PFSK-1 (cell line): Measurements from ENCODE around the gene WDR70.

Experiments
- POLR2AphosphoS5 ChIP-seq: IDR thresholded peaks from 2 replicates; pipeline ENCODE4 v1.6.1; 2012; ENCODE audit warnings: low read depth, mild to moderate bottlenecking, control low read depth, low read length, moderate library complexity
- SIN3A ChIP-seq: IDR thresholded peaks from 2 replicates; pipeline ENCODE4 v1.6.1; 2012; ENCODE audit warnings: mild to moderate bottlenecking, low read length, moderate library complexity, borderline replicate concordance; ENCODE audit not compliant: insufficient read depth
- TAF1 ChIP-seq: IDR thresholded peaks from 2 replicates; pipeline ENCODE4 v1.6.1; 2012; ENCODE audit warnings: low read length, control low read depth, borderline replicate concordance; ENCODE audit not compliant: insufficient read depth
- TF ChIP-seq, protein P1 (sequence below), 2 experiments: IDR thresholded peaks; 2 replicates each; pipeline versions ENCODE4 v1.6.1 to v1.8.0; 2011 to 2012; ENCODE audit warnings: low read depth in 2 of 2, low read length in 2 of 2, control low read depth in 1 of 2, inconsistent platforms in 1 of 2, mild to moderate bottlenecking in 1 of 2, moderate library complexity in 1 of 2; ENCODE audit not compliant: insufficient read depth in 1 of 2

DNA sequence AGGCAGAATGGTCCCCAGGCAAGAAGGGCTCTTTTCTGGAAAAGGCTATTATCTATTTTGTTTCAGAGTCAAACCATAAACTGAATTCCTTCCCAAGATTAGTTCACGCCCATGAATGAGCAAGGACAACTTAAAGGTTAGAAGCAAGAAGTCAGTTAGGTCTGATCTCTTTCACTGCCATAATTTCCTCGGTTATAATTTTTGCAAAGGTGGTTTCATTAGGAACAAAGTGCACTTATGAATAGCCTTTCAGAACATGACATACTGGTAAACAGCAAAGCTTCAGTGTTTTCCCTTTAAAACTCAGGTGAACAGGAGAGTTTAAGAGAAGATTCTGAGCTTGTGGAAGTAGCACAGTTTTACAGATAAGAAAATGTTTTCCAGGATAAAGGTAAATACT is 282.8 kb downstream of the WDR70 start:
- TF ChIP-seq, protein P1, sequence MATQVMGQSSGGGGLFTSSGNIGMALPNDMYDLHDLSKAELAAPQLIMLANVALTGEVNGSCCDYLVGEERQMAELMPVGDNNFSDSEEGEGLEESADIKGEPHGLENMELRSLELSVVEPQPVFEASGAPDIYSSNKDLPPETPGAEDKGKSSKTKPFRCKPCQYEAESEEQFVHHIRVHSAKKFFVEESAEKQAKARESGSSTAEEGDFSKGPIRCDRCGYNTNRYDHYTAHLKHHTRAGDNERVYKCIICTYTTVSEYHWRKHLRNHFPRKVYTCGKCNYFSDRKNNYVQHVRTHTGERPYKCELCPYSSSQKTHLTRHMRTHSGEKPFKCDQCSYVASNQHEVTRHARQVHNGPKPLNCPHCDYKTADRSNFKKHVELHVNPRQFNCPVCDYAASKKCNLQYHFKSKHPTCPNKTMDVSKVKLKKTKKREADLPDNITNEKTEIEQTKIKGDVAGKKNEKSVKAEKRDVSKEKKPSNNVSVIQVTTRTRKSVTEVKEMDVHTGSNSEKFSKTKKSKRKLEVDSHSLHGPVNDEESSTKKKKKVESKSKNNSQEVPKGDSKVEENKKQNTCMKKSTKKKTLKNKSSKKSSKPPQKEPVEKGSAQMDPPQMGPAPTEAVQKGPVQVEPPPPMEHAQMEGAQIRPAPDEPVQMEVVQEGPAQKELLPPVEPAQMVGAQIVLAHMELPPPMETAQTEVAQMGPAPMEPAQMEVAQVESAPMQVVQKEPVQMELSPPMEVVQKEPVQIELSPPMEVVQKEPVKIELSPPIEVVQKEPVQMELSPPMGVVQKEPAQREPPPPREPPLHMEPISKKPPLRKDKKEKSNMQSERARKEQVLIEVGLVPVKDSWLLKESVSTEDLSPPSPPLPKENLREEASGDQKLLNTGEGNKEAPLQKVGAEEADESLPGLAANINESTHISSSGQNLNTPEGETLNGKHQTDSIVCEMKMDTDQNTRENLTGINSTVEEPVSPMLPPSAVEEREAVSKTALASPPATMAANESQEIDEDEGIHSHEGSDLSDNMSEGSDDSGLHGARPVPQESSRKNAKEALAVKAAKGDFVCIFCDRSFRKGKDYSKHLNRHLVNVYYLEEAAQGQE (IDR thresholded peaks at IDR 0.05; ENCODE audit: insufficient read depth in 1 of 2, low read depth in 2 of 2, low read length in 2 of 2), result no peak
- TF ChIP-seq TAF1, result no peak
- no peak for TF ChIP-seq SIN3A
- TF ChIP-seq POLR2AphosphoS5, result no peak
